ENCODE measurements around the gene CDC14A. TPM values are rescaled to one million over a fixed set of nuclear protein-coding genes. Genes with fewer than 3 reads are reported as not detected.

Gene CDC14A
- total RNA-seq, 2 donors from 2014 or later, result 10.6 to 11.3 TPM

DNA sequence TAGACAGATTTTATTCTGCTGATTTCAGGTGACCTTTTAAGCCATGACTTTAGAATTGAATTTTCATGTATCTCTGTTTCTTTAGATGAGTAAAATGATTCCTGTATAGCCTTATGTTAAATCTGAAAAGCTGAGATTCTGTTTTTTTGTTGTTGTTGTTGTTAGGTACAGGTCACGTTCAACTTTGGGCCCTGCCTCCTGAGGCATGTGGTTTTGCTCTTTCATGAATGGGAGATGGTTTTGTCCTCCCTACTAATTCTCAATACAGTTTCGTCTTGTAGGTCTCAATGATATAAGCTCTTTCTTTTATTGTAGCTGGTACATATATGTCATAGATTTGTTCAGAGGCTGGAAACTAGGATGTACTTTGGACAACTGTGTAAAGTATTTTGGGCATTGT lies 79.6 kb downstream of the CDC14A start:
- DNase-seq (ENCODE audit: low spot score) (no peak), ATAC-seq (ENCODE audit: insufficient number of reproducible peaks, low FRiP score, low read depth) (no peak)
- no peak overlapping the region for H3K4me3 ChIP-seq
- H3K27ac ChIP-seq, result no peak overlapping the region
- no peaks in the 10 kb centered on the region for H3K4me1 ChIP-seq (ENCODE audit: control insufficient read depth in 1 of 2, low read depth in 2 of 2)
- H3K9me3 ChIP-seq, result no peaks in the 10 kb centered on the region
- TF ChIP-seq, protein P1, sequence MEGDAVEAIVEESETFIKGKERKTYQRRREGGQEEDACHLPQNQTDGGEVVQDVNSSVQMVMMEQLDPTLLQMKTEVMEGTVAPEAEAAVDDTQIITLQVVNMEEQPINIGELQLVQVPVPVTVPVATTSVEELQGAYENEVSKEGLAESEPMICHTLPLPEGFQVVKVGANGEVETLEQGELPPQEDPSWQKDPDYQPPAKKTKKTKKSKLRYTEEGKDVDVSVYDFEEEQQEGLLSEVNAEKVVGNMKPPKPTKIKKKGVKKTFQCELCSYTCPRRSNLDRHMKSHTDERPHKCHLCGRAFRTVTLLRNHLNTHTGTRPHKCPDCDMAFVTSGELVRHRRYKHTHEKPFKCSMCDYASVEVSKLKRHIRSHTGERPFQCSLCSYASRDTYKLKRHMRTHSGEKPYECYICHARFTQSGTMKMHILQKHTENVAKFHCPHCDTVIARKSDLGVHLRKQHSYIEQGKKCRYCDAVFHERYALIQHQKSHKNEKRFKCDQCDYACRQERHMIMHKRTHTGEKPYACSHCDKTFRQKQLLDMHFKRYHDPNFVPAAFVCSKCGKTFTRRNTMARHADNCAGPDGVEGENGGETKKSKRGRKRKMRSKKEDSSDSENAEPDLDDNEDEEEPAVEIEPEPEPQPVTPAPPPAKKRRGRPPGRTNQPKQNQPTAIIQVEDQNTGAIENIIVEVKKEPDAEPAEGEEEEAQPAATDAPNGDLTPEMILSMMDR (IDR thresholded peaks at IDR 0.05), result no peak
- H3K27me3 ChIP-seq (replicated peaks; ENCODE audit: insufficient read depth), result no peaks in the 10 kb centered on the region
- H3K36me3 ChIP-seq, result no peaks in the 10 kb centered on the region

- TF ChIP-seq, protein P1 (IDR thresholded peaks at IDR 0.05), result no peak
- no peak for ATAC-seq (ENCODE audit: insufficient number of reproducible peaks, low FRiP score, low read depth)
- Histone ChIP-seq H3K9me3 (no peaks in the 10 kb centered on the region), H3K4me1 (ENCODE audit: control insufficient read depth in 1 of 2, low read depth in 2 of 2) (no peaks in the 10 kb centered on the region), H3K36me3 (no peaks in the 10 kb centered on the region), H3K27me3 (replicated peaks; ENCODE audit: insufficient read depth) (no peaks in the 10 kb centered on the region), H3K4me3 (no peak overlapping the region), H3K27ac (no peak overlapping the region)
- DNase-seq (ENCODE audit: low spot score), result no peak
Measured at GRCh38 chr1:100433563-100433962, 81.3 kb downstream of the CDC14A start.

- Histone ChIP-seq H3K4me1 (ENCODE audit: control insufficient read depth in 1 of 2, low read depth in 2 of 2) (no peaks in the 10 kb centered on the region), H3K27me3 (replicated peaks; ENCODE audit: insufficient read depth) (no peaks in the 10 kb centered on the region), H3K4me3 (no peak overlapping the region), H3K36me3 (no peaks in the 10 kb centered on the region), H3K27ac (no peak overlapping the region), H3K9me3 (no peaks in the 10 kb centered on the region)
- TF ChIP-seq, protein P1 (IDR thresholded peaks at IDR 0.05), result no peak
- ATAC-seq (ENCODE audit: insufficient number of reproducible peaks, low FRiP score, low read depth) (no peak), DNase-seq (ENCODE audit: low spot score) (no peak)
Measured at GRCh38 chr1:100434831-100435230, 82.5 kb downstream of the CDC14A start.

DNA sequence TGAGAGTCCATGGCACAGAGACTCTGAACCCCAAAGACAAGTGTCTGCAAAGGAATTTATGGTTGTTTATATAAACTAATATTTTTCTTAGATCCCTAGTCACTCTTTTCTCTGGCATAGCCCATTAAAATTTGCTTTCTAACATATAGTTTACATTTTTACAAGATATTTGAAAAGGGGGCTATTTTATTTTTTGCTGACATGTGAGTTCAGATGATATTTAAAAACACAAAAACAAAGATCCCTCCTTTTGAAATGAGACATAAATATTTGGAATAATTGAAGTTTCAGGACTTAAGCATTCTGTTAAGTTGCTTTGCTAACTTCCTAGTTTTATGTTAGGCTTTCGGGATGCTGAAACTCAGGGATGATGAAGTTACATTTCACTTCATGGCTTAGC lies 86.1 kb downstream of the CDC14A start:
- H3K36me3 ChIP-seq, result no peaks in the 10 kb centered on the region
- TF ChIP-seq, protein P1 (IDR thresholded peaks at IDR 0.05), result no peak
- no peak overlapping the region for H3K4me3 ChIP-seq
- H3K9me3 ChIP-seq, result no peaks in the 10 kb centered on the region
- H3K27me3 ChIP-seq (replicated peaks; ENCODE audit: insufficient read depth), result no peaks in the 10 kb centered on the region
- H3K27ac ChIP-seq, result no peak overlapping the region
- no peaks in the 10 kb centered on the region for H3K4me1 ChIP-seq (ENCODE audit: control insufficient read depth in 1 of 2, low read depth in 2 of 2)
- DNase-seq (ENCODE audit: low spot score) (no peak), ATAC-seq (ENCODE audit: insufficient number of reproducible peaks, low FRiP score, low read depth) (no peak)

DNA sequence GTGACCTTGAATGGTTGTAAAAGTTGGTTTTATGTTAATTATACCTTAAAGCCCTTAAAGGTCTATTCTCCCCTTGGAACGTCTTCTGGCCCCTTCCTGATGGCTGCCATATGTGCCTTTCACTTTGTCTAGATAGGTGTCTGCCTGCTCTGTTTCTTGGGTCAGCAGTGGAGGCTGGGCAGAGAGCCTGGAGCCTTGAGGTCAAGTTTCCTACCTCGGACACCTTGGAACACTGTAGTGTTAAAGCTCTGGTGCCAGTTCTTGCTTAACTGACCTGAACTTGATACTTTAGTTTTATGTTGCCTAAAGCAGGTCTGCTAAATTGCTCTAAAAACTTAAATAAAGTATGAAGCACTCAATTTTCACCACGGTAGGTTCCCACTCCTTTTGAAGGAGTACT lies 86.5 kb downstream of the CDC14A start:
- Histone ChIP-seq H3K27me3 (replicated peaks; ENCODE audit: insufficient read depth) (no peaks in the 10 kb centered on the region), H3K9me3 (no peaks in the 10 kb centered on the region), H3K36me3 (no peaks in the 10 kb centered on the region), H3K4me3 (no peak overlapping the region), H3K4me1 (ENCODE audit: control insufficient read depth in 1 of 2, low read depth in 2 of 2) (no peaks in the 10 kb centered on the region), H3K27ac (no peak overlapping the region)
- no peak for DNase-seq (ENCODE audit: low spot score)
- no peak for ATAC-seq (ENCODE audit: insufficient number of reproducible peaks, low FRiP score, low read depth)
- TF ChIP-seq, protein P1 (IDR thresholded peaks at IDR 0.05), result no peak
